Measurements from ENCODE around the gene SRCIN1.

SRCIN1 gene

GRCh38 chr17:38613525-38613980, 7.8 kb upstream of the SRCIN1 start:
- peaks cover 14% of the 10 kb centered on the region for H3K27me3 ChIP-seq (ENCODE audit: low read depth, low read length)
- H3K36me3 ChIP-seq (ENCODE audit: control insufficient read depth in 1 of 2, insufficient read depth in 2 of 2, low read length in 2 of 2) = no peaks in the 10 kb centered on the region
- H3K27ac ChIP-seq (ENCODE audit: low read length) = no peak overlapping the region
- H3K9me3 ChIP-seq (ENCODE audit: control insufficient read depth in 1 of 2, low read length in 2 of 2) = peaks cover 0 to 7% of the 10 kb centered on the region in 2 donors
- H3K4me3 ChIP-seq (ENCODE audit: low read depth in 1 of 2, low read length in 2 of 2) = no peak overlapping the region
- H3K4me1 ChIP-seq (ENCODE audit: control insufficient read depth in 1 of 2, insufficient read depth in 2 of 2, low read length in 2 of 2) = no peaks in the 10 kb centered on the region

- Histone ChIP-seq H3K27me3 (ENCODE audit: low read depth, low read length) (peaks cover 22% of the 10 kb centered on the region), H3K4me1 (ENCODE audit: control insufficient read depth in 1 of 2, insufficient read depth in 2 of 2, low read length in 2 of 2) (peaks cover 0 to 7% of the 10 kb centered on the region in 2 donors)
These were observed 6.2 kb upstream of the SRCIN1 start for GRCh38 chr17:38611872-38612376.

GRCh38 chr17:38611070-38611786, 5.5 kb upstream of the SRCIN1 start:
- H3K27me3 ChIP-seq (ENCODE audit: low read depth, low read length) = peaks cover 27% of the 10 kb centered on the region
- no peaks in the 10 kb centered on the region for H3K36me3 ChIP-seq (ENCODE audit: control insufficient read depth in 1 of 2, insufficient read depth in 2 of 2, low read length in 2 of 2)
- H3K27ac ChIP-seq (ENCODE audit: low read length) = no peak overlapping the region
- H3K4me3 ChIP-seq (ENCODE audit: low read depth in 1 of 2, low read length in 2 of 2) = no peak overlapping the region
- peaks cover 0 to 14% of the 10 kb centered on the region in 2 donors for H3K4me1 ChIP-seq (ENCODE audit: control insufficient read depth in 1 of 2, insufficient read depth in 2 of 2, low read length in 2 of 2)
- peaks cover 0 to 7% of the 10 kb centered on the region in 2 donors for H3K9me3 ChIP-seq (ENCODE audit: control insufficient read depth in 1 of 2, low read length in 2 of 2)

More at GRCh38 chr17:38611872-38612376, 6.2 kb upstream of the SRCIN1 start:
- Histone ChIP-seq H3K4me3 (ENCODE audit: low read depth in 1 of 2, low read length in 2 of 2) (no peak overlapping the region), H3K36me3 (ENCODE audit: control insufficient read depth in 1 of 2, insufficient read depth in 2 of 2, low read length in 2 of 2) (no peaks in the 10 kb centered on the region), H3K27ac (ENCODE audit: low read length) (no peak overlapping the region), H3K9me3 (ENCODE audit: control insufficient read depth in 1 of 2, low read length in 2 of 2) (peaks cover 0 to 7% of the 10 kb centered on the region in 2 donors)

- peaks cover 31% of the 10 kb centered on the region for H3K27me3 ChIP-seq (ENCODE audit: low read depth, low read length)
- H3K9me3 ChIP-seq (ENCODE audit: control insufficient read depth in 1 of 2, low read length in 2 of 2) = peaks cover 0 to 7% of the 10 kb centered on the region in 2 donors
- no peak overlapping the region for H3K27ac ChIP-seq (ENCODE audit: low read length)
- peaks cover 0 to 21% of the 10 kb centered on the region in 2 donors for H3K4me1 ChIP-seq (ENCODE audit: control insufficient read depth in 1 of 2, insufficient read depth in 2 of 2, low read length in 2 of 2)
- H3K4me3 ChIP-seq (ENCODE audit: low read depth in 1 of 2, low read length in 2 of 2) = no peak overlapping the region
- no peaks in the 10 kb centered on the region for H3K36me3 ChIP-seq (ENCODE audit: control insufficient read depth in 1 of 2, insufficient read depth in 2 of 2, low read length in 2 of 2)
These were observed 3.7 kb upstream of the SRCIN1 start for GRCh38 chr17:38609280-38610031.

GRCh38 chr17:38608648-38609047, 2.9 kb upstream of the SRCIN1 start:
- H3K9me3 ChIP-seq (ENCODE audit: control insufficient read depth in 1 of 2, low read length in 2 of 2) = peaks cover 0 to 7% of the 10 kb centered on the region in 2 donors
- no peak overlapping the region for H3K27ac ChIP-seq (ENCODE audit: low read length)
- peaks cover 39% of the 10 kb centered on the region for H3K27me3 ChIP-seq (ENCODE audit: low read depth, low read length)
- no peak overlapping the region for H3K4me3 ChIP-seq (ENCODE audit: low read depth in 1 of 2, low read length in 2 of 2)
- peaks cover 0 to 21% of the 10 kb centered on the region in 2 donors for H3K4me1 ChIP-seq (ENCODE audit: control insufficient read depth in 1 of 2, insufficient read depth in 2 of 2, low read length in 2 of 2)
- H3K36me3 ChIP-seq (ENCODE audit: control insufficient read depth in 1 of 2, insufficient read depth in 2 of 2, low read length in 2 of 2) = no peaks in the 10 kb centered on the region

GRCh38 chr17:38606646-38607611, 1.2 kb upstream of the SRCIN1 start:
- Histone ChIP-seq H3K27me3 (ENCODE audit: low read depth, low read length) (peaks cover 44% of the 10 kb centered on the region), H3K4me1 (ENCODE audit: control insufficient read depth in 1 of 2, insufficient read depth in 2 of 2, low read length in 2 of 2) (peaks cover 0 to 31% of the 10 kb centered on the region in 2 donors), H3K27ac (ENCODE audit: low read length) (no peak overlapping the region), H3K9me3 (ENCODE audit: control insufficient read depth in 1 of 2, low read length in 2 of 2) (peaks cover 0 to 4% of the 10 kb centered on the region in 2 donors), H3K4me3 (ENCODE audit: low read depth in 1 of 2, low read length in 2 of 2) (peak overlapping the region in 1 of 2 donors; percentile 63), H3K36me3 (ENCODE audit: control insufficient read depth in 1 of 2, insufficient read depth in 2 of 2, low read length in 2 of 2) (no peaks in the 10 kb centered on the region)

- peaks cover 0 to 39% of the 10 kb centered on the region in 2 donors for H3K4me1 ChIP-seq (ENCODE audit: control insufficient read depth in 1 of 2, insufficient read depth in 2 of 2, low read length in 2 of 2)
- no peak overlapping the region for H3K27ac ChIP-seq (ENCODE audit: low read length)
- H3K27me3 ChIP-seq (ENCODE audit: low read depth, low read length) = peaks cover 44% of the 10 kb centered on the region
- no peaks in the 10 kb centered on the region for H3K36me3 ChIP-seq (ENCODE audit: control insufficient read depth in 1 of 2, insufficient read depth in 2 of 2, low read length in 2 of 2)
- H3K9me3 ChIP-seq (ENCODE audit: control insufficient read depth in 1 of 2, low read length in 2 of 2) = no peaks in the 10 kb centered on the region
- peak overlapping the region in 1 of 2 donors; percentile 47 for H3K4me3 ChIP-seq (ENCODE audit: low read depth in 1 of 2, low read length in 2 of 2)
These were observed 326 bp downstream of the SRCIN1 start for GRCh38 chr17:38605411-38605840.

GRCh38 chr17:38604479-38605403, 1.0 kb downstream of the SRCIN1 start:
- H3K4me3 ChIP-seq (ENCODE audit: low read depth in 1 of 2, low read length in 2 of 2) = peak overlapping the region in 1 of 2 donors; percentile 47
- H3K36me3 ChIP-seq (ENCODE audit: control insufficient read depth in 1 of 2, insufficient read depth in 2 of 2, low read length in 2 of 2) = no peaks in the 10 kb centered on the region
- no peaks in the 10 kb centered on the region for H3K9me3 ChIP-seq (ENCODE audit: control insufficient read depth in 1 of 2, low read length in 2 of 2)
- H3K4me1 ChIP-seq (ENCODE audit: control insufficient read depth in 1 of 2, insufficient read depth in 2 of 2, low read length in 2 of 2) = peaks cover 0 to 39% of the 10 kb centered on the region in 2 donors
- no peak overlapping the region for H3K27ac ChIP-seq (ENCODE audit: low read length)
- H3K27me3 ChIP-seq (ENCODE audit: low read depth, low read length) = peaks cover 42% of the 10 kb centered on the region

- H3K9me3 ChIP-seq (ENCODE audit: control insufficient read depth in 1 of 2, low read length in 2 of 2) = no peaks in the 10 kb centered on the region
- no peaks in the 10 kb centered on the region for H3K36me3 ChIP-seq (ENCODE audit: control insufficient read depth in 1 of 2, insufficient read depth in 2 of 2, low read length in 2 of 2)
- H3K4me3 ChIP-seq (ENCODE audit: low read depth in 1 of 2, low read length in 2 of 2) = no peak overlapping the region
- peaks cover 38% of the 10 kb centered on the region for H3K27me3 ChIP-seq (ENCODE audit: low read depth, low read length)
- H3K4me1 ChIP-seq (ENCODE audit: control insufficient read depth in 1 of 2, insufficient read depth in 2 of 2, low read length in 2 of 2) = peaks cover 0 to 39% of the 10 kb centered on the region in 2 donors
- H3K27ac ChIP-seq (ENCODE audit: low read length) = no peak overlapping the region
These were observed 1.8 kb downstream of the SRCIN1 start for GRCh38 chr17:38603786-38604478.

Measured in muscle layer of duodenum (tissue), 2 donors.